Hepatocyte (in vitro differentiated cells): ENCODE results near the gene NRL. TPM values are rescaled to one million over a fixed set of nuclear protein-coding genes. Genes with fewer than 3 reads are reported as not detected.

Source experiments
- DNase-seq: peaks from one replicate; pipeline ENCODE4 v3.0.0-alpha.2; 2016; ENCODE audit warnings: low spot score
- H2AFZ ChIP-seq: fragments of 200-600 bp; sonication (generic); 2 replicates; pipeline ENCODE4 v1.6.0; 2016; ENCODE audit warnings: antibody characterized with exemption, mild to moderate bottlenecking
- H3K27ac ChIP-seq: fragments of 200-600 bp; sonication (generic); 2 replicates; pipeline ENCODE4 v1.5.1; 2016; ENCODE audit warnings: mild to moderate bottlenecking
- H3K27me3 ChIP-seq: fragments of 200-600 bp; sonication (generic); 2 replicates; pipeline ENCODE4 v1.6.1; 2016
- H3K36me3 ChIP-seq: fragments of 200-600 bp; sonication (generic); replicated peaks from 2 replicates; pipeline ENCODE4 v1.5.1; 2016; ENCODE audit warnings: low read depth; ENCODE audit not compliant: insufficient read depth
- H3K4me1 ChIP-seq: fragments of 200-600 bp; sonication (generic); 2 replicates; pipeline ENCODE4 v1.5.1; 2016; ENCODE audit warnings: mild to moderate bottlenecking, moderate library complexity; ENCODE audit not compliant: insufficient read depth
- H3K4me2 ChIP-seq: fragments of 200-600 bp; sonication (generic); 2 replicates; pipeline ENCODE4 v1.6.0; 2016
- H3K4me3 ChIP-seq: fragments of 200-600 bp; sonication (generic); 2 replicates; pipeline ENCODE4 v1.5.1; 2016; ENCODE audit warnings: mild to moderate bottlenecking
- H3K79me2 ChIP-seq: fragments of 200-600 bp; sonication (generic); 2 replicates; pipeline ENCODE4 v1.6.0; 2017; ENCODE audit warnings: mild to moderate bottlenecking
- H3K9me2 ChIP-seq: fragments of 200-600 bp; sonication (generic); replicated peaks from 2 replicates; pipeline ENCODE4 v1.6.0; 2017; ENCODE audit warnings: mild to moderate bottlenecking; ENCODE audit not compliant: insufficient read depth
- H3K9me3 ChIP-seq: fragments of 200-600 bp; sonication (generic); 2 replicates; pipeline ENCODE4 v1.5.1; 2016; ENCODE audit warnings: low read depth, mild to moderate bottlenecking
- H4K20me1 ChIP-seq: fragments of 200-600 bp; sonication (generic); 2 replicates; pipeline ENCODE4 v1.6.0; 2016; ENCODE audit warnings: mild to moderate bottlenecking; ENCODE audit not compliant: insufficient read depth, poor library complexity, severe bottlenecking
- CTCF ChIP-seq: fragments of 200-600 bp; sonication (generic); IDR thresholded peaks from 2 replicates; pipeline ENCODE4 v1.5.1; 2016; ENCODE audit warnings: antibody characterized with exemption, mild to moderate bottlenecking; ENCODE audit not compliant: poor library complexity
- EZH2 ChIP-seq: fragments of 200-600 bp; sonication (generic); IDR thresholded peaks from 2 replicates; pipeline ENCODE4 v1.6.1; 2016; ENCODE audit warnings: antibody characterized with exemption, mild to moderate bottlenecking, borderline replicate concordance
- EZH2phosphoT487 ChIP-seq: fragments of 200-600 bp; sonication (generic); IDR thresholded peaks from one replicate; pipeline ENCODE4 v1.6.1; 2018; ENCODE audit warnings: antibody characterized with exemption, mild to moderate bottlenecking, low read depth, moderate library complexity; ENCODE audit not compliant: unreplicated experiment, severe bottlenecking
- WGBS: methylation state at CpG from one replicate; pipeline ENCODE4 v1.1.6; 2016; ENCODE audit warnings: low lambda C conversion rate; ENCODE audit errors: missing lambda C conversion rate; 5-methylcytosine and 5-hydroxymethylcytosine counted together
- polyA plus RNA-seq: library from polyadenylated mRNA; unstranded; fragments of >200 nt; fragmentation: Nextera tagmentation; extraction: Ambion mirVana; gene quantifications from 2 replicates; pipeline ENCODE4 v1.2.1, GENCODE V29; 2016
- total RNA-seq: library from RNA; depleted of rRNA; stranded (reverse); fragments of >200 nt; gene quantifications from 2 replicates; pipeline ENCODE4 v1.2.3, GENCODE V29; 2014

Gene NRL
- total and polyA plus RNA-seq, 2 experiments from 2014 or later: 1.2 to 2.4 TPM

GRCh38 chr14:24064091-24064795, 50.5 kb downstream of the NRL start:
- no peaks in the 10 kb centered on the region for H4K20me1 ChIP-seq
- no peaks in the 10 kb centered on the region for H3K27me3 ChIP-seq
- no peak overlapping the region for H3K4me2 ChIP-seq
- H3K36me3 ChIP-seq: no peaks in the 10 kb centered on the region
- H3K9me2 ChIP-seq: no peaks in the 10 kb centered on the region
- no peak overlapping the region for H3K4me3 ChIP-seq
- 87% methylated on average over 7 of the region's 7 CpGs for WGBS
- H3K9me3 ChIP-seq: no peaks in the 10 kb centered on the region
- H3K27ac ChIP-seq: no peak overlapping the region
- no peak for DNase-seq
- no peaks in the 10 kb centered on the region for H3K79me2 ChIP-seq
- H3K4me1 ChIP-seq: peaks cover 4% of the 10 kb centered on the region
- no peak for TF ChIP-seq EZH2
- no peak for TF ChIP-seq CTCF
- no peak for TF ChIP-seq EZH2phosphoT487
- no peak overlapping the region for H2AFZ ChIP-seq

- Histone ChIP-seq H3K27ac (no peak overlapping the region), H3K36me3 (no peaks in the 10 kb centered on the region), H3K27me3 (no peaks in the 10 kb centered on the region), H3K4me1 (peaks cover 4% of the 10 kb centered on the region), H3K9me2 (no peaks in the 10 kb centered on the region), H4K20me1 (no peaks in the 10 kb centered on the region), H3K79me2 (no peaks in the 10 kb centered on the region), H3K4me2 (no peak overlapping the region), H2AFZ (no peak overlapping the region), H3K4me3 (no peak overlapping the region), H3K9me3 (no peaks in the 10 kb centered on the region)
- TF ChIP-seq CTCF (no peak), EZH2phosphoT487 (no peak), EZH2 (no peak)
- no peak for DNase-seq
- 84% methylated on average over 4 of the region's 4 CpGs for WGBS
These were observed 51.4 kb downstream of the NRL start for GRCh38 chr14:24063263-24063836.

- H3K4me3 ChIP-seq: no peak overlapping the region
- no peak overlapping the region for H3K4me2 ChIP-seq
- DNase-seq: no peak
- H3K4me1 ChIP-seq: peaks cover 4% of the 10 kb centered on the region
- 85% methylated on average over 14 of the region's 14 CpGs for WGBS
- no peaks in the 10 kb centered on the region for H3K27me3 ChIP-seq
- H3K9me2 ChIP-seq: no peaks in the 10 kb centered on the region
- no peaks in the 10 kb centered on the region for H3K9me3 ChIP-seq
- H4K20me1 ChIP-seq: no peaks in the 10 kb centered on the region
- H3K79me2 ChIP-seq: no peaks in the 10 kb centered on the region
- TF ChIP-seq EZH2 (no peak), CTCF (no peak), EZH2phosphoT487 (no peak)
- no peaks in the 10 kb centered on the region for H3K36me3 ChIP-seq
- H2AFZ ChIP-seq: no peak overlapping the region
- no peak overlapping the region for H3K27ac ChIP-seq
These were observed 52.4 kb downstream of the NRL start for GRCh38 chr14:24062216-24062980.
